Measurements from ENCODE around the gene LHX4.

The LHX4 gene

GRCh38 chr1:180278596-180279395, 48.7 kb downstream of the LHX4 start:
- Histone ChIP-seq H3K4me2 (ENCODE audit: low read length) (no peak overlapping the region), H3K4me3 (ENCODE audit: low read length) (no peak overlapping the region), H3K36me3 (ENCODE audit: control insufficient read depth, low read length) (peaks cover 26% of the 10 kb centered on the region; the same call in 1 of the 2 replicates), H3K27me3 (ENCODE audit: control insufficient read depth, low read length) (no peaks in the 10 kb centered on the region), H3K79me2 (ENCODE audit: control insufficient read depth, low read length) (no peaks in the 10 kb centered on the region), H3K9me3 (ENCODE audit: control insufficient read depth, insufficient read depth, low read length) (no peaks in the 10 kb centered on the region), H3F3A (ENCODE audit: control insufficient read depth, insufficient read depth) (no peaks in the 10 kb centered on the region), H3K4me1 (ENCODE audit: control insufficient read depth, low read length) (no peaks in the 10 kb centered on the region), H3K9me2 (replicated peaks; ENCODE audit: control insufficient read depth, low read length) (no peaks in the 10 kb centered on the region), H4K20me1 (ENCODE audit: control insufficient read depth, insufficient read depth, low read depth, low read length) (no peaks in the 10 kb centered on the region), H3K27ac (ENCODE audit: low read depth, low read length) (no peak overlapping the region)
- no peak for TF ChIP-seq EZH2phosphoT487 (IDR thresholded peaks at IDR 0.05; ENCODE audit: borderline replicate concordance, low read length)
- no peak for TF ChIP-seq CTCF (IDR thresholded peaks at IDR 0.05; ENCODE audit: low read depth, low read length, poor library complexity, severe bottlenecking)

GRCh38 chr1:180279651-180280050, 49.6 kb downstream of the LHX4 start:
- TF ChIP-seq CTCF (IDR thresholded peaks at IDR 0.05; ENCODE audit: low read depth, low read length, poor library complexity, severe bottlenecking) (no peak), EZH2phosphoT487 (IDR thresholded peaks at IDR 0.05; ENCODE audit: borderline replicate concordance, low read length) (no peak)
- H3K9me3 ChIP-seq (ENCODE audit: control insufficient read depth, insufficient read depth, low read length) = no peaks in the 10 kb centered on the region
- no peak overlapping the region for H3K4me3 ChIP-seq (ENCODE audit: low read length)
- H4K20me1 ChIP-seq (ENCODE audit: control insufficient read depth, insufficient read depth, low read depth, low read length) = no peaks in the 10 kb centered on the region
- H3K27ac ChIP-seq (ENCODE audit: low read depth, low read length) = no peak overlapping the region
- H3K4me2 ChIP-seq (ENCODE audit: low read length) = no peak overlapping the region
- no peaks in the 10 kb centered on the region for H3F3A ChIP-seq (ENCODE audit: control insufficient read depth, insufficient read depth)
- no peaks in the 10 kb centered on the region for H3K9me2 ChIP-seq (replicated peaks; ENCODE audit: control insufficient read depth, low read length)
- no peaks in the 10 kb centered on the region for H3K27me3 ChIP-seq (ENCODE audit: control insufficient read depth, low read length)
- H3K4me1 ChIP-seq (ENCODE audit: control insufficient read depth, low read length) = no peaks in the 10 kb centered on the region
- no peaks in the 10 kb centered on the region for H3K79me2 ChIP-seq (ENCODE audit: control insufficient read depth, low read length)
- H3K36me3 ChIP-seq (ENCODE audit: control insufficient read depth, low read length) = peaks cover 23% of the 10 kb centered on the region; the same call in 1 of the 2 replicates

GRCh38 chr1:180280617-180281016, 50.6 kb downstream of the LHX4 start:
- H3F3A ChIP-seq (ENCODE audit: control insufficient read depth, insufficient read depth) = no peaks in the 10 kb centered on the region
- H3K36me3 ChIP-seq (ENCODE audit: control insufficient read depth, low read length) = peaks cover 16% of the 10 kb centered on the region; the same call in 1 of the 2 replicates
- H4K20me1 ChIP-seq (ENCODE audit: control insufficient read depth, insufficient read depth, low read depth, low read length) = no peaks in the 10 kb centered on the region
- H3K27ac ChIP-seq (ENCODE audit: low read depth, low read length) = no peak overlapping the region
- H3K4me2 ChIP-seq (ENCODE audit: low read length) = no peak overlapping the region
- TF ChIP-seq EZH2phosphoT487 (IDR thresholded peaks at IDR 0.05; ENCODE audit: borderline replicate concordance, low read length) (no peak), CTCF (IDR thresholded peaks at IDR 0.05; ENCODE audit: low read depth, low read length, poor library complexity, severe bottlenecking) (no peak)
- H3K27me3 ChIP-seq (ENCODE audit: control insufficient read depth, low read length) = no peaks in the 10 kb centered on the region
- no peaks in the 10 kb centered on the region for H3K4me1 ChIP-seq (ENCODE audit: control insufficient read depth, low read length)
- H3K9me3 ChIP-seq (ENCODE audit: control insufficient read depth, insufficient read depth, low read length) = no peaks in the 10 kb centered on the region
- H3K4me3 ChIP-seq (ENCODE audit: low read length) = no peak overlapping the region
- H3K9me2 ChIP-seq (replicated peaks; ENCODE audit: control insufficient read depth, low read length) = no peaks in the 10 kb centered on the region
- no peaks in the 10 kb centered on the region for H3K79me2 ChIP-seq (ENCODE audit: control insufficient read depth, low read length)

Measured in DOHH2 (cell line).